Measurements from ENCODE around the gene ZNF423. TPM values are rescaled to one million over a fixed set of nuclear protein-coding genes. Genes with fewer than 3 reads are reported as not detected.

The ZNF423 gene
- total RNA-seq, 1 donor from 2014 or later: 7.1 TPM

DNA sequence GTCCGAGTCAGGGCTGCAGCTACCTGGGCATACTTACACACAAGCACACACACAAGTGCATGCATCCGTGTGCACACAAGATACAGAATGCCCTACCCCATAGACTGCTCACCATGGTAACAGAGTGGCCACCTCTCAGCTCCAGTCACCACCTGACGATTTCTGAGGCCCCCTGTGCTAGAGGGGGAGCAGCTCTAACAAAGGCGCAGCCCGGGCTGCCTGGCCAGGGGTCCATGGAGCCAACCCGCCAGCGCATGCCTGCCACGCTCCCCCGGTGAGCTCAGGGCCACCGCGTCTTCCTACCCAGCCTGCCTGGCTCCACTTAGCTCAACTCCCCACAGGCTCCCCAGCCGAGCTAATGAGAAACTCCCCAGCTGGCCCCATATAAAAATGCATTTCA is 75.5 kb downstream of the ZNF423 start:
- DNase-seq: no peak

GRCh38 chr16:49779979-49780378 is 75.9 kb downstream of the ZNF423 start:
- DNase-seq: no peak

- no peak for DNase-seq
Measured at GRCh38 chr16:49778202-49778930, 77.5 kb downstream of the ZNF423 start.

DNA sequence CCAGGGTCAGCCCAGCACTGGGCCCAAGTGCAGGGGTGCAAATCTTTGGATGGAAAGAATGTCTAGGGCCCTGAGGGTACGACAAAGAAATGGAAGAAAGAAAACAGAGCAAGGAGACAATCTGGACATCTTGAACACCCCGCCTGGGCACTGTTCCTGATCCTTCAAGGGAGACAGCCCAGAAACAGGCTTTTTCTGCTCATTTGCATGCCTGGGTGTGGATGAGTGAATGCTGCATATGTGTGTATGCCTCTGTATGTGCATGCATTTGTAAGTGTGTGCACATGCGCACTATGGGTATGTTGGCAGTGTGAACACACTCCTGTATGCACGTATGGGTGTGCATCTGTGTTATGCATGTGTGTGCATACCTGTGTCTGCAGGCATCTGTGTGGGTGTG is 79.2 kb downstream of the ZNF423 start:
- no peak for DNase-seq

DNA sequence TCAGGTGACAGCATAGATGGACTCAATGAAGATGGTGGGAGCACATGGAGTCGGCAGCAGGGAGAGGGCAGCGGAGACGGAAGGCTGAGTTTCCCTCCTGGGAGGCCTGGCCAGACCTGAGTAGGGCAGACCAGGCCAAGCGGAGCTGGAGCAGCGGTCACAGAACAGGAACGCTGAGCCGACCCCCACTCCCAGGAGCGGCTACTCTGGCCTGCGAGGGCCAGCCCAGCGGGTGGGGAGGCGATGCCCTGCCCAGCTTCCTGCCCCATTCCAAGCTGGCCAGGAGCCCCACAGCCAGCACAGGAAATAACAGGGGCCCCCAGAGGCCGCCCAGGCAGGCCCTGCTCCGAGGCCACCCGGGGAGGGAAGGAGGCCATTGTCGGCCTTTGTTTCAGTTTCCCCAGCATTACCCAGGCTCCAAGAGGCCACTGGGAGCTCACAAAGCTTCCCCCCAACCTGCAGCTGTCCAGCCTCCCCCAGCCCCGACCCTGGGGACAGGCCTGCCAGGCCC is 79.8 kb downstream of the ZNF423 start:
- peak; percentile 72 for DNase-seq

DNA sequence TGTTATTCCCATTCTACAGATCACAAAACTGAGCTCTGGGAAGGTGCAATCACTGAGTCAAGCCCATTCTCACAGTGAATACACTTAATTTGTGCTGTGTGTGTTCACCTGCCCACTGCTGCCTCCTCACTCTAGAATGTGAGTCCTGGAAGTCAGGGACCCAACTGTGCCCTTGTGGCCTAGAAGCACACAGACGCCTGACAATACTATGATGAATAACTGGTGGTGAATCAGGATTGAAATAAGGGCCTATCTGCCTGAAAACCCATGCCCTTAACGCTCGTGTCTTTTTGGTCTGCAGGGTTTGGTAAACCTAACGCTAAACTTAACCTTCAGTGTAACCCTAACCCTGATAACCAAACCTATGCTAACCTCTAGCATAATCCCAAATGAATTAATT is 80.3 kb downstream of the ZNF423 start:
- no peak for DNase-seq

- DNase-seq: no peak
Measured at GRCh38 chr16:49775018-49775417, 80.9 kb downstream of the ZNF423 start.

DNA sequence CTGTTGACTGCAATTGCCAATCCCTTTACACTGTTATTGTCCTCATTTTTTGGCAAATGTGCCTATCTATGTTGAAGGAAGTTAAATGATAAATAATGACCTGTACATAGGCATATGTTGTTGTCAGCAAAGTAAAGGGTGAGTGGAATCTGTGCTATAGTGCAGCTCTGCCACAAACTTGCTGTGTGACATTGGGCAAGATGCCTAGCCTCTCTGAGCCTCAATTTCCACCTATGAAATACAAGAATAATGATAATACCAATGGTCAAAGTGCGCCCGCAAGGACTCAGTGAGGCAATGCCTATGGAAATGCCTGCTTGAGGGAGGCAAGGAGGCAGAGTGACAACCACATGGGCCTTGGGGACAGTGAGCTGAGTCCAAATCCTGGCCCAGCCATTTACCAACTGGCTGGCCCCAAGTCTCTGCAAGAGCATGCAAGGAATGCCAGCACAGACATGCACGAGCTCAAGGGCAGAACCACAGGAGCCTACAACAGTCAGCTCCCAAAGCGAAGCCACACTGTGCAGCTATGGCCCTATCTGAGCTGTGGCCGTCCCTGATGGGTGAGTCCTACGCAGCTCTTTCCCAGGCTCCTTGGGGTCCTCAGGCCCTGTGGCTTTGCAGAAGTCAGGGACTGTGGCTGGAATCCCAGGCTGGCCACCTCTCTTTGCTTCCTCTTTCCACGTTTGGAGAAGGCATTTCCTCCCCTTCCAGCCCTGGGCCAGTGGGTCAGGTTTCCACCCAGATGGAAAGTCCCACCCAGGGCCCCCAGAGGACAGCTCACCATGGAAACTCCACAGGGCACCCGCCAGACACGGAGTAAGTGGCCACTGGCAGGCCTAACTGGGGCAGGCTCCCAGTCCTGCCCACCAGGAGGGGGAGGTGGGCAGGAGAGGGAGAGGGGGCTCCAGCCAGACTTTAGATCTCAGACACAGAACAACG is 82.1 kb downstream of the ZNF423 start:
- peak; percentile 21 for DNase-seq

GRCh38 chr16:49767998-49768397 is 87.9 kb downstream of the ZNF423 start:
- DNase-seq: no peak

DNA sequence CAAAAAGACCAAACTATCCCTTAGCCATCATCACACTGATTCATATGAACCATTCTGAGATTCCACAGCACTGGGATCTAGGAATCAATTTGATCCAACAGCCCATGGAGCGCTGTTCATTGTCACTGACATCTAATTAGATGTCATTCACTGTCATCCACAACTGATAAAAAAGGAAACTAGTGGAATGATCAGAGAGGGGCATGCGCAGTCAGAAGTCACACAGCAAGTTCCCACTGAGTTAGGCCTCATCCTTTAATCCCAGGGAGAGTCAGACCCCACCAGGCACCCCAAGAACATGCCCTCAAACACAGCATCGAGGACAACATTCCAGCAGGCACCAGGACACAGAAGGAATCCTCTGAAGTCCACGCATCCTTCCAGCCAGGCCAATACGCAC is 88.5 kb downstream of the ZNF423 start:
- DNase-seq: no peak

- no peak for DNase-seq
Measured at GRCh38 chr16:49766225-49766624, 89.7 kb downstream of the ZNF423 start.

DNA sequence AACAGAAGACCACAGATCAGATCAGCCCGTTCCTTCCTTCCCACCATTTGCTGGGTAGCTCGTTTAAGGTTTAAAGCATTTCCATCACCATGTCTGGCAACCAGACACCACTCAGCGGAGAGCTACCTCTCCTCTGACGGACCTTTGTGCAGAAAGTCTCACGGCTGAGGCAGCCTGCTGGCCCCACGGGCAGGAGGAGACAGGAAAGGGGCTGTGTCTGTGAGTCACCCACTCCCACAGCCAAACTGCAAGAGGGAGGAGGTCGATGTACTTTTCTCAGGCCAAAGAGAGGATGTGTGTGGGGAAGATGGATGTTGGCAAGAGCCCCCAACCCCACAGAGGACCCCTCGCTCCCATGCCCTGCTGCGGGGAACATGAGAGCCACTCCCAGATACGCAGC is 92.1 kb downstream of the ZNF423 start:
- peak; percentile 57 for DNase-seq

- DNase-seq: no peak
Measured at GRCh38 chr16:49760815-49761214, 95.1 kb downstream of the ZNF423 start.

DNA sequence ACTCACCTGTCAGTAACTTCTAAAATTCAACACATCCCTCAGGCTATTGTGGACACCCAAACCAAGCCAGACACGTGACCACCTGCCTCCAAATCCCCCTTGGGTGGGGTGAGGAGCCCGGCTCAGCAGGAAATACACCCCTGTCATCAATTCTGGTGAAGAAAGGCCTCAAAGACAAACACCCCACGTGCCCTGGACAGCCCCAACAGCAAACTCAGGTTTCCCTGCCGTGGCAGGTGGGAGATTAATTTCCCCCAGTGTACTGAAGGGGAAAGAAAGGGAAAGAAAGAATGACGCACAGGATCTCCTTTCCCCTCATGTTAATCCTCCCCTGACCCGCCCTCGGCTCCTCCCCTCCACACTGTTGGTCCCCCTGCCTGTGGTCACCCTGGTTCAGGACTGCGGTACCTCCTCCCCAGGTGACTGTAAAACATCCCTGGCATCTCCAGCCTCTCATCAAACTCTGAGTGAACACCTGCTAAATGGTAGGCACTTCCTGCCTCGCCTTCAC is 98.3 kb downstream of the ZNF423 start:
- DNase-seq: no peak

DNA sequence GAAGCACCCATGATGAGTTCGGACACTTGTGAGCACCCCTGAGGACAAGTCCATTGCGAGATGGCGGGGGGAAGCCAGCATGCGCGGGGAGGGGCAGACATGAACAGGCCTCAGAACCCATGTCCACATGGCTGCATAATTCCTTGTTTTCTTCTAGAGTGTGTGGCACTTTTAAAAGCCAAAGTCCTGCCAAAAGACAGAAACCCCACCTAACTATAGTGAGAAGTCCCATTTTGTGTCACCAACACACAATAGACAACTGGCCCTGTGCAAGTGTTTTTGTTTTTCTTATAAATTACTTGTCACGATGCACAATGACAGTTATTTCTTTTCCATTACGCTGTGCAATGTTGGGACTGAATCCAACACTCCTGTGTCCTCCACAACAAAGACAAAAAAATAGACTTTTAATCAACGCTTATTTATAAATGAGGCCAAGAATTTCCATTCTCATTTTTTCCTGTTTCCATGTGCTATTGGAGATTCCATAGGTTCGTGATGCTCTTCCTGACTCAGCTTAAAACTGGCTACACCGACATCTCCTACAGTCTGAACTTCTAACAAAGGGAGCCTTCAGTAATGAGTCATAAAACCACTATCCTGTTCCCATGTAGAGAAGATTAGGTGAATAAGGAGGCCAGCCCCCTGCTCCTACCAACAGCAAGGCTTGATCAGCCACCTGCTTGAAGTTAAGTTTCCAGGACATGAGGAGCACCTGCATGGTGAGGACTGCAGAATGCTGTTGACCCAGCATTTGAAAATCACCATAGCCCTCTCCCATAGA is 98.9 kb downstream of the ZNF423 start:
- DNase-seq: peak; percentile 68

GRCh38 chr16:49755716-49756505 is 100.0 kb downstream of the ZNF423 start:
- DNase-seq: no peak

- peak; percentile 72 for DNase-seq
Measured at GRCh38 chr16:49755313-49755620, 100.6 kb downstream of the ZNF423 start.

DNA sequence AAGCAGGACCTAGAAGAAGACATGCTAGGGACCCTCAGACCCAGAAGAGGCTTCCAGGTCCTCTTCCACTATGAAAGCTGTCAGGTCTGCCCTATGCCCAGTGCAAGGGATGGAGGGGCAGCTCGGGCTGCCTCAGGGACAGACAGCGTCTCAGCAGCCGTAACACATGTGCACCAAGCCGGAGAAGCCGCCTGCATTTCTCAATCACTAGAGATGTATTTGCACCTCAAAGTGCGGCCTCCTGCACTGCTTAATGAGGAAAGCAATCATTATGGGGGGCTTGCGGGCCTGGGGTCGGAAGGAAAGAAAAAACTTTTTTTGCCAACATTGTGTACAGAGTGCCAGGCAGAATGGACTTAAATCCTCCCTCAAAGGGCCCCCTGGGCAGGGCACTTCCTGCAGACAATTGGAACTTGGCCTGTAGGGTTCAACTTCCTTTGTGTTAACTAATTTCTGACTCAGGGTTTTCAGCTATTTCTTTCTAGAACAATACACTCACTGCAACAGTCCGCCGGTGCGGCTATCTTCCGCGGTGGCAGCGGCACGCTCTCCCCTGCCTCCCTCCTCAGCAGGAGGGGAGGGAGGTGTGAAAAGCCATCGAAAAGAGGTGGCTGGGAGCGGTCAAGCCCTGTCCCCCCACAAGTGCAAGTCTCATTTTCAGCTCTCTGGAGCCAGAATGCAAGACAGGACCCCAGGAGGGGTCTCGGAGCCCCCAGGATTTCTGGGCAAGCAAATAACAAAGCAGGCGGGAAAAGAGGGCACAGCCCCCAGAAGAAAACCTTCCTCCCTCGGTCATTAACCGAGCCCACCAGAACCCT is 101.2 kb downstream of the ZNF423 start:
- peak; percentile 74 for DNase-seq

DNA sequence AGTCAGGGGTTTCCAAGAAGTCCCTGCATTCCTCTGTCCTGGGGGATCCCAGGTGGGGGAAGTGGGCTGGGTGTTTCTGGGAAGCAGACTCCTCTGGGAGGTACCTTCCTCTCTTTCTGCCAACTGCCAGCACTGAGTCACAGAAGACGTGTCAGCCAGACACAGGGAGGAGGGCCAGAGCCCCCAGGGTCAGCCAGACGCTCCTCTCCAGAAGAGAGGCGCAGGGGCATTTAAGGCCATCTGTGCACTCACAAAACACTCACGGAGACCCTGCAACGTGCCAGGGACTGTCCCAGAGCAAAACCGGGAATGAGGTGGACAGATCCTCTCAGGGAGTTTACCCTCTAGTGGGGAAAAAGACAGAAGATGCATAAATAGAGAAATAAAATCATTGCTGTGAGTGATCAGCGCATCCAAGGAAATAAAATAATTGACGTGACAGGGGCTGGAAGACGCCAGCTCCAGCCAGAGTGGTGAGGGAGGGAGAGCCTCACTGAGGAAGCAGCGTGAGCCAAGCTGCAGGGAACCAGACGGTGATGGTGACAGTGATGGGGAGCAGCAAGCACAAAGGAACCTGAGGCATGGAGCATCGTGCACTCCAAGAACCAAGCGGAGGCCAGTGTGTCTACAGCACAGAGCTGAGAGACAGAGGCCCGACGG is 105.4 kb downstream of the ZNF423 start:
- DNase-seq: no peak

GRCh38 chr16:49749816-49750215 is 106.1 kb downstream of the ZNF423 start:
- DNase-seq: no peak
